ENCODE data around the gene FOS.

GRCh38 chr14:75286313-75286712 lies 7.7 kb downstream of the FOS start:
- TF ChIP-seq SP1 (IDR thresholded peaks at IDR 0.05) = peak; percentile 9
- TF ChIP-seq RAD21 (IDR thresholded peaks at IDR 0.05) = no peak
- TF ChIP-seq, protein P1, sequence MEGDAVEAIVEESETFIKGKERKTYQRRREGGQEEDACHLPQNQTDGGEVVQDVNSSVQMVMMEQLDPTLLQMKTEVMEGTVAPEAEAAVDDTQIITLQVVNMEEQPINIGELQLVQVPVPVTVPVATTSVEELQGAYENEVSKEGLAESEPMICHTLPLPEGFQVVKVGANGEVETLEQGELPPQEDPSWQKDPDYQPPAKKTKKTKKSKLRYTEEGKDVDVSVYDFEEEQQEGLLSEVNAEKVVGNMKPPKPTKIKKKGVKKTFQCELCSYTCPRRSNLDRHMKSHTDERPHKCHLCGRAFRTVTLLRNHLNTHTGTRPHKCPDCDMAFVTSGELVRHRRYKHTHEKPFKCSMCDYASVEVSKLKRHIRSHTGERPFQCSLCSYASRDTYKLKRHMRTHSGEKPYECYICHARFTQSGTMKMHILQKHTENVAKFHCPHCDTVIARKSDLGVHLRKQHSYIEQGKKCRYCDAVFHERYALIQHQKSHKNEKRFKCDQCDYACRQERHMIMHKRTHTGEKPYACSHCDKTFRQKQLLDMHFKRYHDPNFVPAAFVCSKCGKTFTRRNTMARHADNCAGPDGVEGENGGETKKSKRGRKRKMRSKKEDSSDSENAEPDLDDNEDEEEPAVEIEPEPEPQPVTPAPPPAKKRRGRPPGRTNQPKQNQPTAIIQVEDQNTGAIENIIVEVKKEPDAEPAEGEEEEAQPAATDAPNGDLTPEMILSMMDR (IDR thresholded peaks at IDR 0.05; ENCODE audit: low read depth, low read length, missing input control) = no peak
- TF ChIP-seq, protein P2, sequence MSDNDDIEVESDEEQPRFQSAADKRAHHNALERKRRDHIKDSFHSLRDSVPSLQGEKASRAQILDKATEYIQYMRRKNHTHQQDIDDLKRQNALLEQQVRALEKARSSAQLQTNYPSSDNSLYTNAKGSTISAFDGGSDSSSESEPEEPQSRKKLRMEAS (IDR thresholded peaks at IDR 0.05) = no peak
- no peak for TF ChIP-seq EGR1 (IDR thresholded peaks at IDR 0.05; ENCODE audit: low read depth in 2 of 2)
- no peak for TF ChIP-seq ATF3 (IDR thresholded peaks at IDR 0.05)
- no peak for TF ChIP-seq YY1 (IDR thresholded peaks at IDR 0.05)
- TF ChIP-seq ZBTB33 (IDR thresholded peaks at IDR 0.05) = no peak
- TF ChIP-seq, protein P3, sequence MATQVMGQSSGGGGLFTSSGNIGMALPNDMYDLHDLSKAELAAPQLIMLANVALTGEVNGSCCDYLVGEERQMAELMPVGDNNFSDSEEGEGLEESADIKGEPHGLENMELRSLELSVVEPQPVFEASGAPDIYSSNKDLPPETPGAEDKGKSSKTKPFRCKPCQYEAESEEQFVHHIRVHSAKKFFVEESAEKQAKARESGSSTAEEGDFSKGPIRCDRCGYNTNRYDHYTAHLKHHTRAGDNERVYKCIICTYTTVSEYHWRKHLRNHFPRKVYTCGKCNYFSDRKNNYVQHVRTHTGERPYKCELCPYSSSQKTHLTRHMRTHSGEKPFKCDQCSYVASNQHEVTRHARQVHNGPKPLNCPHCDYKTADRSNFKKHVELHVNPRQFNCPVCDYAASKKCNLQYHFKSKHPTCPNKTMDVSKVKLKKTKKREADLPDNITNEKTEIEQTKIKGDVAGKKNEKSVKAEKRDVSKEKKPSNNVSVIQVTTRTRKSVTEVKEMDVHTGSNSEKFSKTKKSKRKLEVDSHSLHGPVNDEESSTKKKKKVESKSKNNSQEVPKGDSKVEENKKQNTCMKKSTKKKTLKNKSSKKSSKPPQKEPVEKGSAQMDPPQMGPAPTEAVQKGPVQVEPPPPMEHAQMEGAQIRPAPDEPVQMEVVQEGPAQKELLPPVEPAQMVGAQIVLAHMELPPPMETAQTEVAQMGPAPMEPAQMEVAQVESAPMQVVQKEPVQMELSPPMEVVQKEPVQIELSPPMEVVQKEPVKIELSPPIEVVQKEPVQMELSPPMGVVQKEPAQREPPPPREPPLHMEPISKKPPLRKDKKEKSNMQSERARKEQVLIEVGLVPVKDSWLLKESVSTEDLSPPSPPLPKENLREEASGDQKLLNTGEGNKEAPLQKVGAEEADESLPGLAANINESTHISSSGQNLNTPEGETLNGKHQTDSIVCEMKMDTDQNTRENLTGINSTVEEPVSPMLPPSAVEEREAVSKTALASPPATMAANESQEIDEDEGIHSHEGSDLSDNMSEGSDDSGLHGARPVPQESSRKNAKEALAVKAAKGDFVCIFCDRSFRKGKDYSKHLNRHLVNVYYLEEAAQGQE (IDR thresholded peaks at IDR 0.05) = no peak
- TF ChIP-seq TAF1 (conservative IDR thresholded peaks at IDR 0.05) = no peak
- TF ChIP-seq RXRA (IDR thresholded peaks at IDR 0.05) = no peak

Data from liver (tissue), 3 donors.